K562 (cell line): ENCODE measurements around the gene DNAJB4. TPM values are rescaled to one million over a fixed set of nuclear protein-coding genes. Genes with fewer than 3 reads are reported as not detected.
A peak's percentile ranks its signal among the peaks of the same experiment; 100 is the strongest.

Source experiments
- HCFC1 ChIP-seq: IDR thresholded peaks from 2 replicates; pipeline ENCODE4 v1.6.1; 2012; ENCODE audit warnings: low read depth, low read length, improper control_type of control experiment
- KAT7 ChIP-seq: sonication (generic); formaldehyde crosslinking; IDR thresholded peaks from 2 replicates; pipeline ENCODE4 v1.8.0; 2022; ENCODE audit warnings: missing genetic modification reagents, mild to moderate bottlenecking, borderline replicate concordance
- MCM5 ChIP-seq: fragments of 450-650 bp; IDR thresholded peaks from 2 replicates; pipeline ENCODE4 v1.6.1; 2016; ENCODE audit warnings: low read depth
- MECOM ChIP-seq: fragments of 250-450 bp; sonication (Bioruptor Pico); IDR thresholded peaks from 2 replicates; pipeline ENCODE4 v1.8.0; 2022; ENCODE audit warnings: inconsistent platforms
- MEF2D ChIP-seq: conservative IDR thresholded peaks from 2 replicates; pipeline ENCODE4 v1.6.1; 2016; ENCODE audit warnings: low read depth, missing genetic modification characterization, missing compliant biosample characterization
- NONO ChIP-seq, 2 experiments: fragments of 200-400 bp in 1 of 2; fragments of 450-650 bp in 1 of 2; formaldehyde crosslinking in 1 of 2; IDR thresholded peaks; 2 replicates each; pipeline ENCODE4 v1.6.1; 2017; ENCODE audit warnings: low read depth in 2 of 2, mild to moderate bottlenecking in 2 of 2, moderate library complexity in 2 of 2, low read length in 1 of 2
- PHF21A ChIP-seq: fragments of 450-650 bp; IDR thresholded peaks from 2 replicates; pipeline ENCODE4 v1.6.1; 2017; ENCODE audit warnings: low read depth, borderline replicate concordance
- SIN3A ChIP-seq, 2 experiments: fragments of 150-350 bp in 1 of 2; IDR thresholded peaks; 2 replicates each; pipeline ENCODE4 v1.6.1; 2011 to 2016; ENCODE audit warnings: borderline replicate concordance in 2 of 2, low read depth in 2 of 2, low read length in 2 of 2, mild to moderate bottlenecking in 2 of 2, moderate library complexity in 2 of 2; ENCODE audit not compliant: control insufficient read depth in 1 of 2
- polyA plus RNA-seq, 8 experiments: library from polyadenylated mRNA; depleted of rRNA in 4 of 8; stranded (reverse) in 5 of 8; unstranded in 3 of 8; fragments of >200 nt; fragmentation: Nextera tagmentation in 2 of 8; fragmentation: Illumina TruSeq in 1 of 8; extraction: Ambion mirVana in 2 of 8; extraction: Trizol in 1 of 8; gene quantifications; 2 replicates each; pipeline versions ENCODE4 v1.2.1 to v1.2.3, GENCODE V29; 2011 to 2014; ENCODE audit warnings: inconsistent platforms in 1 of 8, missing spikeins in 1 of 8
- total RNA-seq, 7 experiments: library from RNA; depleted of rRNA in 6 of 7; stranded (reverse); fragments of >200 nt in 6 of 7; fragmentation: Illumina TruSeq in 2 of 7; extraction: Trizol in 2 of 7; gene quantifications; 2 replicates each; pipeline versions ENCODE4 v1.2.1 to v1.2.3, GENCODE V29; 2011 to 2021; ENCODE audit warnings: low replicate concordance in 1 of 7
- TF ChIP-seq, protein P1 (sequence below), 2 experiments: fragments of 450-650 bp; IDR thresholded peaks; 2 replicates each; pipeline ENCODE4 v1.6.1; 2018; ENCODE audit warnings: mild to moderate bottlenecking in 2 of 2, low read depth in 1 of 2; ENCODE audit not compliant: partially characterized antibody in 2 of 2
- TF ChIP-seq, protein P2 (sequence below): fragments of 250-450 bp; sonication (Bioruptor Pico); IDR thresholded peaks from 2 replicates; pipeline ENCODE4 v1.4.0; 2020; ENCODE audit warnings: mild to moderate bottlenecking, moderate library complexity, borderline replicate concordance

Gene DNAJB4
- total and polyA plus RNA-seq, 9 of the 15 experiments (the other 6 are each of a cell fraction or from before 2014, with no cell fraction given): 8.5 to 27.7 (median 19.8) TPM

DNA sequence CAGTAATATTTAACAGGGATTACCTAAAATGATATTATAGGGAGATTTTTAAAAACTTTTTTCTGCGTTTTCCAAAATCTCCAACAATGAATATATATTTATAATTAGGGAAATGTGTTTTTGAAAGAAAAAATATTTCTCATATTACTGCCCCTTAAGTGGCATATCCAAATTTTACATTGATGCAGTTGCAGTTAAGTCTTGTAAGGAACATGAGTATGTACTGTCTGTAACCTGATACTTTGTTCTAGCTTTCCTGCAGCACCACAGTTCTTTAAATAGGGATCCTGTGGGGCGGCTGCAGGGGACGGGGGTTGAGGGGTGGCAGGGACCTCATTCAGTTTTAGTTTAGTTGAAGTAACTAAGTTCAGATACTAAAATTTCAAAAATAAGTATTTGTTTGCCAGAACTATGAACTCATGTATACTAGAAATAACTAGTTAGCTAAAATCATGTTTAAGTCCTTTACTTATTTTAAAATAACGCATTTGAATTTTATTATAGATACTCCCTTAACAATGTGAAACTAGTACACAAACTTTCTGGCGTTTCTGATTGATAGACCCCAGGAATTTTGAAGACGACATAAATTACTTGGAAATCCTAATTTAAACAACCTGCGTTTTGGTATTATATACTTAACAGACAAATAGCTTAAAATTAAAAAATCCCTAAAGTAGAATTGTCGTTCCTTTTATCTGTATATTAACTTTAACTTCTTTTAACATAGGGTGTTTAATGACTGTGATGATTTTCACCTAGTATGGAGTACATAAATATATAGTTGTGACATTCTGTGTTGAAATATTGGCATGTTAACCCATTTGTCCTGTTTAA, 639 bp upstream of the DNAJB4 start (continued):
- TF ChIP-seq MEF2D (tag) (no peak), NONO (IDR thresholded peaks at IDR 0.05; ENCODE audit: low read depth in 2 of 2, low read length in 1 of 2) (peak; percentile 93 to 98), MECOM (peak; percentile 81), PHF21A (no peak), SIN3A (IDR thresholded peaks at IDR 0.05; ENCODE audit: borderline replicate concordance in 2 of 2, control insufficient read depth in 1 of 2, low read depth in 2 of 2, low read length in 2 of 2) (peak; percentile 74 to 93; a peak in 3 of 4 replicates), KAT7 (no peak), MCM5 (no peak), HCFC1 (peak; percentile 63)
- TF ChIP-seq, protein P1, sequence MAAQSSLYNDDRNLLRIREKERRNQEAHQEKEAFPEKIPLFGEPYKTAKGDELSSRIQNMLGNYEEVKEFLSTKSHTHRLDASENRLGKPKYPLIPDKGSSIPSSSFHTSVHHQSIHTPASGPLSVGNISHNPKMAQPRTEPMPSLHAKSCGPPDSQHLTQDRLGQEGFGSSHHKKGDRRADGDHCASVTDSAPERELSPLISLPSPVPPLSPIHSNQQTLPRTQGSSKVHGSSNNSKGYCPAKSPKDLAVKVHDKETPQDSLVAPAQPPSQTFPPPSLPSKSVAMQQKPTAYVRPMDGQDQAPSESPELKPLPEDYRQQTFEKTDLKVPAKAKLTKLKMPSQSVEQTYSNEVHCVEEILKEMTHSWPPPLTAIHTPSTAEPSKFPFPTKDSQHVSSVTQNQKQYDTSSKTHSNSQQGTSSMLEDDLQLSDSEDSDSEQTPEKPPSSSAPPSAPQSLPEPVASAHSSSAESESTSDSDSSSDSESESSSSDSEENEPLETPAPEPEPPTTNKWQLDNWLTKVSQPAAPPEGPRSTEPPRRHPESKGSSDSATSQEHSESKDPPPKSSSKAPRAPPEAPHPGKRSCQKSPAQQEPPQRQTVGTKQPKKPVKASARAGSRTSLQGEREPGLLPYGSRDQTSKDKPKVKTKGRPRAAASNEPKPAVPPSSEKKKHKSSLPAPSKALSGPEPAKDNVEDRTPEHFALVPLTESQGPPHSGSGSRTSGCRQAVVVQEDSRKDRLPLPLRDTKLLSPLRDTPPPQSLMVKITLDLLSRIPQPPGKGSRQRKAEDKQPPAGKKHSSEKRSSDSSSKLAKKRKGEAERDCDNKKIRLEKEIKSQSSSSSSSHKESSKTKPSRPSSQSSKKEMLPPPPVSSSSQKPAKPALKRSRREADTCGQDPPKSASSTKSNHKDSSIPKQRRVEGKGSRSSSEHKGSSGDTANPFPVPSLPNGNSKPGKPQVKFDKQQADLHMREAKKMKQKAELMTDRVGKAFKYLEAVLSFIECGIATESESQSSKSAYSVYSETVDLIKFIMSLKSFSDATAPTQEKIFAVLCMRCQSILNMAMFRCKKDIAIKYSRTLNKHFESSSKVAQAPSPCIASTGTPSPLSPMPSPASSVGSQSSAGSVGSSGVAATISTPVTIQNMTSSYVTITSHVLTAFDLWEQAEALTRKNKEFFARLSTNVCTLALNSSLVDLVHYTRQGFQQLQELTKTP (IDR thresholded peaks at IDR 0.05; ENCODE audit: low read depth in 1 of 2, partially characterized antibody in 2 of 2): peak in 1 of 2 experiments; percentile 41
- TF ChIP-seq, protein P2, sequence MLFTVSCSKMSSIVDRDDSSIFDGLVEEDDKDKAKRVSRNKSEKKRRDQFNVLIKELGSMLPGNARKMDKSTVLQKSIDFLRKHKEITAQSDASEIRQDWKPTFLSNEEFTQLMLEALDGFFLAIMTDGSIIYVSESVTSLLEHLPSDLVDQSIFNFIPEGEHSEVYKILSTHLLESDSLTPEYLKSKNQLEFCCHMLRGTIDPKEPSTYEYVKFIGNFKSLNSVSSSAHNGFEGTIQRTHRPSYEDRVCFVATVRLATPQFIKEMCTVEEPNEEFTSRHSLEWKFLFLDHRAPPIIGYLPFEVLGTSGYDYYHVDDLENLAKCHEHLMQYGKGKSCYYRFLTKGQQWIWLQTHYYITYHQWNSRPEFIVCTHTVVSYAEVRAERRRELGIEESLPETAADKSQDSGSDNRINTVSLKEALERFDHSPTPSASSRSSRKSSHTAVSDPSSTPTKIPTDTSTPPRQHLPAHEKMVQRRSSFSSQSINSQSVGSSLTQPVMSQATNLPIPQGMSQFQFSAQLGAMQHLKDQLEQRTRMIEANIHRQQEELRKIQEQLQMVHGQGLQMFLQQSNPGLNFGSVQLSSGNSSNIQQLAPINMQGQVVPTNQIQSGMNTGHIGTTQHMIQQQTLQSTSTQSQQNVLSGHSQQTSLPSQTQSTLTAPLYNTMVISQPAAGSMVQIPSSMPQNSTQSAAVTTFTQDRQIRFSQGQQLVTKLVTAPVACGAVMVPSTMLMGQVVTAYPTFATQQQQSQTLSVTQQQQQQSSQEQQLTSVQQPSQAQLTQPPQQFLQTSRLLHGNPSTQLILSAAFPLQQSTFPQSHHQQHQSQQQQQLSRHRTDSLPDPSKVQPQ: no peak
